ENCODE results near the gene SETD3.

The SETD3 gene

DNA sequence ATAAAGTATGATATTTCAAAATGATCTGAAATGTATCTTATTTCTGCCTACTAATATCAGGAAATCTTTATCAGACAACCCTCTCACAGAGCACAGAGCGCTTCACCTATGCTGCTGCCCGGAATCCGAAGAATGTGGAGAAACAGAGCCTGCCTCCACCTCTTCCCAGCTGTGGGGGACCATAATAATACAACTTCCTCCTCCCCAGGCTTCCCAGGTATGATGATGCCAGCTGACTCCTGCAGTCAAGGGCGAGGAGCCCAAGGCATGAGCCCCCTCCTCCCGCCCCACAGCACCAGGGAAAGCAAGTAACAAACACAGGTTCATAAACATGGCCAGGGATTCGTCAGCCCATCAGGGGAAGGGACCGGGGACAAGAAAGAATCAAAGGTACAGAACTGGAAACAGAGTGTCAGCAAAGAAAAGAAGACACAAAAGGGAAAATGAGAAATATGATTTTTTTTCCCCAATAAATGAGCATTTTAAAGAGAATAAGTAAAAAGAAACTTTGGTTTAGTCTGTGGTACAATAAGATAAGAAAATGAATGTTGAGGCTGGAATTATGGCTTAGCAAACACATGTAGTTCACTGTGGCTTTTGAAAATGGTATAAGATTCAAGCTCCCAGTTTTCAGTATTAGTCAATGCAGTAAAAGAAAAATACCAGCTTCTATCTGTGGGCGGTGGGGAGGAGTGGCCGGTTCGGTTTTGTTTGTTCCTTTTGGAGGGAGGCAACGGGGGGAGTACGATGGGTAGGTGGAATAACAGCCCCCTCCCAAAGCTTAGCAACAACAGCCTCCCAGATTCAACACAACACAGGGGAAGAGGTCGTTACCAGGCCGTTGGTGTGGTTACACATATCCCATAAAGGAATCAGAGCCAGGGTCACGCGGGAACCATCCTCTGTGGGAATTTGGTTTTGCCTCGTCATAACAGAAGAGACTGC lies 68.3 kb downstream of the SETD3 start:
- H3K27ac ChIP-seq (ENCODE audit: low read depth in 2 of 2, low read length in 2 of 2) = no peak overlapping the region
- no peaks in the 10 kb centered on the region for H3K4me1 ChIP-seq (ENCODE audit: control insufficient read depth in 2 of 2, insufficient read depth in 2 of 2, low read length in 2 of 2)
- H3K9me3 ChIP-seq (ENCODE audit: control insufficient read depth in 2 of 2, low read length in 2 of 2) = no peaks in the 10 kb centered on the region
- H3K36me3 ChIP-seq (ENCODE audit: control insufficient read depth in 2 of 2, insufficient read depth in 2 of 2, low read length in 2 of 2) = peaks cover 24 to 30% of the 10 kb centered on the region in 2 donors
- H3K27me3 ChIP-seq (ENCODE audit: control insufficient read depth in 2 of 2, insufficient read depth in 2 of 2, low read length in 2 of 2) = no peaks in the 10 kb centered on the region
- H3K9ac ChIP-seq (ENCODE audit: low read depth in 1 of 2, low read length in 2 of 2) = no peak overlapping the region
- H3K4me3 ChIP-seq (ENCODE audit: low read length in 2 of 2) = no peak overlapping the region

DNA sequence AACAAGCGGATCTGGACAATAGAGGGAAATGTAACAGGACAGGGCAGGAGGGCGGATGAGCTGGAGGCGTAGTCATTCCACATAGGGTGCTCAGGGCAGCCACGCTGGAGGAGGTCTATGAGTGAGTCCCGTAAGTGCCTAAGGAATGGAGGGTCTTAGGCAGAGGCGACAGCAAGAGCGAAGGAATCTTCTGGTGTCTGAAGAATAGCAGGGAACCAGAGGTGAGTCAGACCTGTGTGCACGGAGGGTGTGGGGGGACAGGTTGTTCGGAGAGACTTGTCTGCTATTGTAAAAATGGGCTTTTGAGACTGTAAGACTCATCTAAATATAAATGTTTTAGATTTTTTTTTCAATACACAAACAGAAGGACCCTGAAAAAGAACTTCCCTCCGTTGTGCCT lies 70.6 kb downstream of the SETD3 start:
- H3K4me3 ChIP-seq (ENCODE audit: low read length in 2 of 2) = no peak overlapping the region
- H3K27ac ChIP-seq (ENCODE audit: low read depth in 2 of 2, low read length in 2 of 2) = no peak overlapping the region
- H3K27me3 ChIP-seq (ENCODE audit: control insufficient read depth in 2 of 2, insufficient read depth in 2 of 2, low read length in 2 of 2) = no peaks in the 10 kb centered on the region
- peaks cover 35 to 43% of the 10 kb centered on the region in 2 donors for H3K36me3 ChIP-seq (ENCODE audit: control insufficient read depth in 2 of 2, insufficient read depth in 2 of 2, low read length in 2 of 2)
- H3K4me1 ChIP-seq (ENCODE audit: control insufficient read depth in 2 of 2, insufficient read depth in 2 of 2, low read length in 2 of 2) = no peaks in the 10 kb centered on the region
- H3K9me3 ChIP-seq (ENCODE audit: control insufficient read depth in 2 of 2, low read length in 2 of 2) = no peaks in the 10 kb centered on the region
- no peak overlapping the region for H3K9ac ChIP-seq (ENCODE audit: low read depth in 1 of 2, low read length in 2 of 2)

DNA sequence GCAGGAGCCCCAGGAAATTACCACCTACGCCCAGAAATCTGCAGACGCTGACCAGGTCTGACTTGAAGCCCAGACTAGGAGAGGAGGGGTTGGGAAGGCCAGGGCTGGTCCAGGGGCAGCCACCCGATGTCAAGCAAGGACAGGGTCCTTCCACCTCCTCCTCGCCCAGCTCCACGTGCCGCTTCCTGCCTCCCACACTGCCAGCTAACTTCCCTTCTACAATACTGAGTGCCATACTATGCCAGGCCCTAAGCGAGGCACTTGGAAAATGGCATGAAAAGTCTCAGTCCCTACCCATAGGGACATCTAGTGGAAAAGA lies 71.7 kb downstream of the SETD3 start:
- Histone ChIP-seq H3K27me3 (ENCODE audit: control insufficient read depth in 2 of 2, insufficient read depth in 2 of 2, low read length in 2 of 2) (no peaks in the 10 kb centered on the region), H3K4me1 (ENCODE audit: control insufficient read depth in 2 of 2, insufficient read depth in 2 of 2, low read length in 2 of 2) (no peaks in the 10 kb centered on the region), H3K9ac (ENCODE audit: low read depth in 1 of 2, low read length in 2 of 2) (no peak overlapping the region), H3K9me3 (ENCODE audit: control insufficient read depth in 2 of 2, low read length in 2 of 2) (no peaks in the 10 kb centered on the region), H3K27ac (ENCODE audit: low read depth in 2 of 2, low read length in 2 of 2) (no peak overlapping the region), H3K36me3 (ENCODE audit: control insufficient read depth in 2 of 2, insufficient read depth in 2 of 2, low read length in 2 of 2) (peaks cover 42 to 50% of the 10 kb centered on the region in 2 donors), H3K4me3 (ENCODE audit: low read length in 2 of 2) (no peak overlapping the region)

DNA sequence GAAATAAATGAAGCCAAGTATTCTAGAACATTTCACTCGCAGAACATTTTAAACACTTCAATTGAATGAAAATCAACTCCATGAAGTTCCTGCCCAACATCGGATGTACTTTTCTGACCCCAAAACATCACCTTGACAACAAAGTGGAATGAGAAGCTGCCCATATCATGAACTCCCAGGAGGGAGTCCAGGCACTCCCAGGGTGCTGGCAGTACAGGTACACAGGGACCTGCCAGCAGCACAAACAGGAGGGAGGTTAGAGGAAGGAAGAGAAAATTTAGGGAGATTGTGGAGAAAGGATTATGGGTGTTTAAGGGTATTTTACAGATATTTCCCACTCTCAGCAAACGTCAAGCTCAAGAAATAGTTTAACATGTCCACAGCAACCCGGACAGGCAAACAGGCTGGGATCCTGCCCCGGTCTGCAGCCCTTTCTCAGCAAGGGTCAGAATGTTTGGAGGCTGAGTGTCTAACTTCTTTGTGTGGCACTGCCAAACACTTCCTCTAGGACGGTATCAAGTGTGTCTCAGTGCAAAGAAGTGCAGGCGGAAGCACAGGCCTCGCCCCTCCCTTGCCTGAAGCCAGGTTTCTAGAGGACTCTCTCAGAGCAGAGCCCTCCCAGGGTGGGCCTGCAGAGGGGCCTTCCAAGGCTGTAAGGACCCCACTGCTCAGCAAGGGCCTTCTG lies 72.2 kb downstream of the SETD3 start:
- Histone ChIP-seq H3K27ac (ENCODE audit: low read depth in 2 of 2, low read length in 2 of 2) (no peak overlapping the region), H3K9ac (ENCODE audit: low read depth in 1 of 2, low read length in 2 of 2) (no peak overlapping the region), H3K36me3 (ENCODE audit: control insufficient read depth in 2 of 2, insufficient read depth in 2 of 2, low read length in 2 of 2) (peaks cover 38 to 50% of the 10 kb centered on the region in 2 donors), H3K4me1 (ENCODE audit: control insufficient read depth in 2 of 2, insufficient read depth in 2 of 2, low read length in 2 of 2) (no peaks in the 10 kb centered on the region), H3K9me3 (ENCODE audit: control insufficient read depth in 2 of 2, low read length in 2 of 2) (no peaks in the 10 kb centered on the region), H3K27me3 (ENCODE audit: control insufficient read depth in 2 of 2, insufficient read depth in 2 of 2, low read length in 2 of 2) (no peaks in the 10 kb centered on the region), H3K4me3 (ENCODE audit: low read length in 2 of 2) (no peak overlapping the region)

DNA sequence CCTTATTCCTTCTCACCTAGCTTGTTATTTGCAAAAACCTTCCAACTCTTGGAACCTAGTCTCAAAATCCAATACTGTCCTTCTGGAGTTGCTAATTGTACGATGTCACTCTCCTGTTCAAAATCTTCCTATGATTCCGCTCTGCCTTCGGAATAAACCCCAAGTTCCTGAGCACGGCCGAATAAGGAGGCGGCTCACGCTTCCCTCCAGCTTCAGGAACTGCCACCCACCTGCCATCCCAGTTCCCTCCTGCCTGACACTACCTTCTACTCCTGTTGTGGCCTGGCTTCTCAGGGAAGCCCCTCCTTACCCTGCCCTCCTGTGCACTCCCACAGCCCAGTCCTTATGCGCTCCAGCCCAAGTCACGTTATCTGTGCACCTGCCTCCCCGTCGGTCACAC lies 73.2 kb downstream of the SETD3 start:
- Histone ChIP-seq H3K27ac (ENCODE audit: low read depth in 2 of 2, low read length in 2 of 2) (no peak overlapping the region), H3K9me3 (ENCODE audit: control insufficient read depth in 2 of 2, low read length in 2 of 2) (no peaks in the 10 kb centered on the region), H3K27me3 (ENCODE audit: control insufficient read depth in 2 of 2, insufficient read depth in 2 of 2, low read length in 2 of 2) (no peaks in the 10 kb centered on the region), H3K4me1 (ENCODE audit: control insufficient read depth in 2 of 2, insufficient read depth in 2 of 2, low read length in 2 of 2) (no peaks in the 10 kb centered on the region), H3K4me3 (ENCODE audit: low read length in 2 of 2) (no peak overlapping the region), H3K36me3 (ENCODE audit: control insufficient read depth in 2 of 2, insufficient read depth in 2 of 2, low read length in 2 of 2) (peaks cover 38 to 51% of the 10 kb centered on the region in 2 donors), H3K9ac (ENCODE audit: low read depth in 1 of 2, low read length in 2 of 2) (no peak overlapping the region)

DNA sequence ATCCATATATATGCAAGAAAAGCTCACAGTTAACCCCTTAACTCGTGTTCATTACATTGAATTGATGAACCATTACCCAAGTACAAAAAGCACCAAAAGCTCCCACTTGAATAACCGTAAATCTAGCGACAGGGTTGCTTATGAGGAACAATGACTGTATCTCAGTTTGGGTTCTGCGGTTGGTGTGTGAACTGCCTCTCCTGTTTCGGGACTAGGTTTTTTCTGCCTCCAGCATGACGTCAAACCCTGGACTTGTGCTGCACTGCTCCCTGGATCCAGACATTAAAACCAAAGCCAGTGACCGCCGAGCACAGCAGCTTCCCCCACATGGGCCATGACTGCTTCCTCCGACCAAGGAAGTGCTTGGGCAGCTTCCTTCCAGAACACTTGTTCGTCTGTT lies 77.7 kb downstream of the SETD3 start:
- no peaks in the 10 kb centered on the region for H3K9me3 ChIP-seq (ENCODE audit: control insufficient read depth in 2 of 2, low read length in 2 of 2)
- no peaks in the 10 kb centered on the region for H3K27me3 ChIP-seq (ENCODE audit: control insufficient read depth in 2 of 2, insufficient read depth in 2 of 2, low read length in 2 of 2)
- H3K4me1 ChIP-seq (ENCODE audit: control insufficient read depth in 2 of 2, insufficient read depth in 2 of 2, low read length in 2 of 2) = no peaks in the 10 kb centered on the region
- no peak overlapping the region for H3K9ac ChIP-seq (ENCODE audit: low read depth in 1 of 2, low read length in 2 of 2)
- peaks cover 36 to 56% of the 10 kb centered on the region in 2 donors for H3K36me3 ChIP-seq (ENCODE audit: control insufficient read depth in 2 of 2, insufficient read depth in 2 of 2, low read length in 2 of 2)
- H3K27ac ChIP-seq (ENCODE audit: low read depth in 2 of 2, low read length in 2 of 2) = no peak overlapping the region
- H3K4me3 ChIP-seq (ENCODE audit: low read length in 2 of 2) = no peak overlapping the region

DNA sequence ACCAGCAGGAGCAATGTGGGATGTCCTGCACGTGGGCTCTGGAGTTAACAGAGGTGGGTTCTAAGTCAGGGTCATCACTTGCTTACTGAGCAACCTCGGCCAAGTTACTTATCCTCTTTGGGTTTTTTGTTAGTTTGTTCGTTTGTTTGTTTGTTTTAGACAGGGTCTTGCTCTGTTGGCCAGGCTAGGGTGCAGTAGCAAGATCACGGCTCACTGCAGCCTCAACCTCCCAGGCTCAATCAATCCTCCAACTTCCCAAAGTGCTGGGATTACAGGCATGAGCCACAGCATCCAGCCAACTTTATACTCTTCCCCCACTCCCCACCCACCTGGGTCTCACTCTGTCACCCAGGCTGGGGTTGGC lies 78.4 kb downstream of the SETD3 start:
- Histone ChIP-seq H3K27me3 (ENCODE audit: control insufficient read depth in 2 of 2, insufficient read depth in 2 of 2, low read length in 2 of 2) (no peaks in the 10 kb centered on the region), H3K9ac (ENCODE audit: low read depth in 1 of 2, low read length in 2 of 2) (no peak overlapping the region), H3K9me3 (ENCODE audit: control insufficient read depth in 2 of 2, low read length in 2 of 2) (no peaks in the 10 kb centered on the region), H3K27ac (ENCODE audit: low read depth in 2 of 2, low read length in 2 of 2) (no peak overlapping the region), H3K4me3 (ENCODE audit: low read length in 2 of 2) (no peak overlapping the region), H3K4me1 (ENCODE audit: control insufficient read depth in 2 of 2, insufficient read depth in 2 of 2, low read length in 2 of 2) (no peaks in the 10 kb centered on the region), H3K36me3 (ENCODE audit: control insufficient read depth in 2 of 2, insufficient read depth in 2 of 2, low read length in 2 of 2) (peaks cover 36 to 57% of the 10 kb centered on the region in 2 donors)

DNA sequence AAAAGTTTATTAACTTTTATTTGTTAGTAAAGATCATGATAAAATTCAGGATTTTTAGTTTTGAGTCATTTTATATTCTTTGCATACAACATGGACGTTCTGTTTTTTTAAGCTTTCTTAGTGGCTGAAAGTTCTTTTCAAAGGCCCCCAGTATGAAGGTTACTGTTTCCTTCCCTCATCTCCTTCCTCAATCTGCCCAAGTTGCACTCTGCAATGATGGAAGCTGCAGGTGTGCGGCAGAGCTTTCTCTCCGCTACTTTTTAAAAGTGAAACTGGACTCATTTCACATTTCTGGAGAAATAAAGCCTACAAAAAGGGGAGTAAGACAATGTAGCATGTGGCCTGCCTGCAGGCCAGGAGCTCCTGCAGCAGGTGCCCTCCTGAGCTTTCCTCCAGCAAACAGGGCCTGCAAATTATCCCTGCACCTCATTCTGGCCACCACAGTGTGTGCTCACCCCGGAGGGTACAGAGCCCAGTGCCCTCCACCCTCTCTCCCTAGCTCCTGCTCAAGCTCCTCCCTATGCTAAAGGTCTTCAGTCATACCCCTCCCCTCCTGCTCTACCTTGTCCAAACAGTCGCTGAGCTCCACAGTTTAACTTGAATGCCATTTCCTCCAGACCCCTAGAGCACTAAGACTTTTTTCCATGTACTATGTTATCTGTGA lies 78.9 kb downstream of the SETD3 start:
- no peak overlapping the region for H3K27ac ChIP-seq (ENCODE audit: low read depth in 2 of 2, low read length in 2 of 2)
- no peaks in the 10 kb centered on the region for H3K4me1 ChIP-seq (ENCODE audit: control insufficient read depth in 2 of 2, insufficient read depth in 2 of 2, low read length in 2 of 2)
- H3K27me3 ChIP-seq (ENCODE audit: control insufficient read depth in 2 of 2, insufficient read depth in 2 of 2, low read length in 2 of 2) = no peaks in the 10 kb centered on the region
- H3K36me3 ChIP-seq (ENCODE audit: control insufficient read depth in 2 of 2, insufficient read depth in 2 of 2, low read length in 2 of 2) = peaks cover 41 to 61% of the 10 kb centered on the region in 2 donors
- no peaks in the 10 kb centered on the region for H3K9me3 ChIP-seq (ENCODE audit: control insufficient read depth in 2 of 2, low read length in 2 of 2)
- H3K9ac ChIP-seq (ENCODE audit: low read depth in 1 of 2, low read length in 2 of 2) = no peak overlapping the region
- H3K4me3 ChIP-seq (ENCODE audit: low read length in 2 of 2) = no peak overlapping the region

DNA sequence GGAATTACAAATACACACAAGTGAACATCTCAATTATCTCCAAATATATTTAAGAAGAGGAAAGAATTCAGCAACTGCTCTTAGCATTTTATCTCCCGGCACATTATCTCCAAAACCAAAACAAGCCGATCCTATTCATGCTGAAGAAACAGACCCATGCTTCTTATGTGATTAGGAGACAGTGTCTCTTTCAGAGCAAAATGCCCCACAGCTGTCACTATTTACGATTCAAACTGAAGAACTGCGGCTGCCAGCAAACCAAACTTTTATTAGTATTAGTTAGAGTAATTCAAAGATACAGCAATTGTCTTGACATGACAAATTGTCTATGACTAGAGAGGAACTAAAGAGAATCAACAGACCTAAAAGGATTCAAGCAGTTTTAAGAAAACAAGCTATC lies 79.4 kb downstream of the SETD3 start:
- Histone ChIP-seq H3K27ac (ENCODE audit: low read depth in 2 of 2, low read length in 2 of 2) (no peak overlapping the region), H3K9ac (ENCODE audit: low read depth in 1 of 2, low read length in 2 of 2) (no peak overlapping the region), H3K4me3 (ENCODE audit: low read length in 2 of 2) (no peak overlapping the region), H3K4me1 (ENCODE audit: control insufficient read depth in 2 of 2, insufficient read depth in 2 of 2, low read length in 2 of 2) (no peaks in the 10 kb centered on the region), H3K36me3 (ENCODE audit: control insufficient read depth in 2 of 2, insufficient read depth in 2 of 2, low read length in 2 of 2) (peaks cover 40 to 56% of the 10 kb centered on the region in 2 donors), H3K9me3 (ENCODE audit: control insufficient read depth in 2 of 2, low read length in 2 of 2) (no peaks in the 10 kb centered on the region), H3K27me3 (ENCODE audit: control insufficient read depth in 2 of 2, insufficient read depth in 2 of 2, low read length in 2 of 2) (no peaks in the 10 kb centered on the region)

DNA sequence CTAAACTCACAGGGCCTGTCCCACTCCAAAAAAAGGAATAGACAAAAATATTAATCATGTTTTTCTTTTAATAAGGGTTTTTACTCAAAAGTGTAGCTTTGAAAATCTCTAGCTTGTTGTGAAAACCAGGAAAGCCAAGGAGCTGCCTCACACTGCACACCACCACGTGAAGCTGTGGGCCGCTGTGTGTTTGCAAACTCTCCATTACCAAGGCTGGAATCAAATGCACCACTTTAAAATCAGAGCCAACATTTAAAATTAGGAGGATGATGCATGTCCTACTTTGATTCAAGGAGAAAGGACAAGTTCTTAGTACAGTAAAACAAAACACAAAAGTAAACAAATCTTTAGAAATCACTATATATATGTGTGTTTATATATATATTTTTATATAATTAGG lies 83.0 kb downstream of the SETD3 start:
- Histone ChIP-seq H3K4me3 (ENCODE audit: low read length in 2 of 2) (no peak overlapping the region), H3K27me3 (ENCODE audit: control insufficient read depth in 2 of 2, insufficient read depth in 2 of 2, low read length in 2 of 2) (no peaks in the 10 kb centered on the region), H3K36me3 (ENCODE audit: control insufficient read depth in 2 of 2, insufficient read depth in 2 of 2, low read length in 2 of 2) (peaks cover 27 to 38% of the 10 kb centered on the region in 2 donors)

More for the DNA sequence above, 83.0 kb downstream of the SETD3 start:
- Histone ChIP-seq H3K4me1 (ENCODE audit: control insufficient read depth in 2 of 2, insufficient read depth in 2 of 2, low read length in 2 of 2) (peaks cover 0 to 3% of the 10 kb centered on the region in 2 donors), H3K9ac (ENCODE audit: low read depth in 1 of 2, low read length in 2 of 2) (no peak overlapping the region), H3K27ac (ENCODE audit: low read depth in 2 of 2, low read length in 2 of 2) (no peak overlapping the region), H3K9me3 (ENCODE audit: control insufficient read depth in 2 of 2, low read length in 2 of 2) (no peaks in the 10 kb centered on the region)
